HL-60/S4 treated with retinoic acid at 250 ng/mL for 4 days and 3 days (cell line): Measurements from ENCODE around the gene IFITM5.

Source experiments
- in situ Hi-C: fragments of 300-500 bp; cut with MboI; formaldehyde crosslinking; loops from 2 replicates; pipeline ENCODE4 v1.7.0; 2022; ENCODE audit warnings: low sequenced_read_pairs

Gene IFITM5

GRCh38 chr11:285021-285893 is 14.1 kb downstream of the IFITM5 start:
- in situ Hi-C loops, result no loop called here

- in situ Hi-C loops, result no loop called here
These were observed 15.0 kb downstream of the IFITM5 start for GRCh38 chr11:284105-285020.

- in situ Hi-C loops, result no loop called here
These were observed 15.8 kb downstream of the IFITM5 start for GRCh38 chr11:283405-284104.

- in situ Hi-C loops, result no loop called here
These were observed 16.5 kb downstream of the IFITM5 start for GRCh38 chr11:282630-283360.

- in situ Hi-C loops, result no loop called here
These were observed 17.2 kb downstream of the IFITM5 start for GRCh38 chr11:282171-282570.

GRCh38 chr11:281486-282161 is 17.7 kb downstream of the IFITM5 start:
- in situ Hi-C loops, result no loop called here

GRCh38 chr11:280706-281485 is 18.4 kb downstream of the IFITM5 start:
- in situ Hi-C loops, result no loop called here

- in situ Hi-C loops, result no loop called here
These were observed 19.2 kb downstream of the IFITM5 start for GRCh38 chr11:279966-280705.

GRCh38 chr11:279040-279965 is 20.0 kb downstream of the IFITM5 start:
- in situ Hi-C loops, result no loop called here

GRCh38 chr11:278001-278951 is 21.1 kb downstream of the IFITM5 start, which contains the start of gene NLRP6:
TSS of gene NLRP6 (plus strand) at chr11:278407. CDS start at chr11:278570, 163 bp downstream.
- in situ Hi-C loops, result no loop called here

GRCh38 chr11:276219-276618 is 23.1 kb downstream of the IFITM5 start:
- in situ Hi-C loops, result no loop called here

GRCh38 chr11:272931-273198 is 26.5 kb downstream of the IFITM5 start:
- in situ Hi-C loops, result no loop called here

- in situ Hi-C loops, result no loop called here
These were observed 27.0 kb downstream of the IFITM5 start for GRCh38 chr11:272195-272930.

GRCh38 chr11:271319-271715 is 28.0 kb downstream of the IFITM5 start:
- in situ Hi-C loops, result no loop called here

GRCh38 chr11:270451-271318 is 28.6 kb downstream of the IFITM5 start:
- in situ Hi-C loops, result no loop called here
